Ovary (tissue), 3 donors: ENCODE measurements around the gene PRELID1.

ENCODE experiments used
- EP300 ChIP-seq: sonication (generic); formaldehyde crosslinking; IDR thresholded peaks from one replicate; pipeline ENCODE4 v1.6.1; 2017; ENCODE audit warnings: antibody characterized with exemption
- POLR2A ChIP-seq: fragments of 450-650 bp; IDR thresholded peaks from one replicate; pipeline ENCODE4 v1.6.1; 2017; ENCODE audit warnings: antibody characterized with exemption, mild to moderate bottlenecking, moderate library complexity
- TF ChIP-seq, protein P1 (sequence below), 3 donors: fragments of 450-650 bp in 2 of 3; fragments of 200-600 bp in 1 of 3; IDR thresholded peaks; one replicate each; pipeline versions ENCODE4 v1.5.1 to v1.8.0; 2016 to 2022; ENCODE audit warnings: antibody characterized with exemption in 3 of 3, mild to moderate bottlenecking in 1 of 3
- donor health status: DM: no; HTN: no; CAD: no.

- TF ChIP-seq, protein P1, sequence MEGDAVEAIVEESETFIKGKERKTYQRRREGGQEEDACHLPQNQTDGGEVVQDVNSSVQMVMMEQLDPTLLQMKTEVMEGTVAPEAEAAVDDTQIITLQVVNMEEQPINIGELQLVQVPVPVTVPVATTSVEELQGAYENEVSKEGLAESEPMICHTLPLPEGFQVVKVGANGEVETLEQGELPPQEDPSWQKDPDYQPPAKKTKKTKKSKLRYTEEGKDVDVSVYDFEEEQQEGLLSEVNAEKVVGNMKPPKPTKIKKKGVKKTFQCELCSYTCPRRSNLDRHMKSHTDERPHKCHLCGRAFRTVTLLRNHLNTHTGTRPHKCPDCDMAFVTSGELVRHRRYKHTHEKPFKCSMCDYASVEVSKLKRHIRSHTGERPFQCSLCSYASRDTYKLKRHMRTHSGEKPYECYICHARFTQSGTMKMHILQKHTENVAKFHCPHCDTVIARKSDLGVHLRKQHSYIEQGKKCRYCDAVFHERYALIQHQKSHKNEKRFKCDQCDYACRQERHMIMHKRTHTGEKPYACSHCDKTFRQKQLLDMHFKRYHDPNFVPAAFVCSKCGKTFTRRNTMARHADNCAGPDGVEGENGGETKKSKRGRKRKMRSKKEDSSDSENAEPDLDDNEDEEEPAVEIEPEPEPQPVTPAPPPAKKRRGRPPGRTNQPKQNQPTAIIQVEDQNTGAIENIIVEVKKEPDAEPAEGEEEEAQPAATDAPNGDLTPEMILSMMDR (IDR thresholded peaks at IDR 0.05), result no peak
- TF ChIP-seq POLR2A (no peak), EP300 (no peak)
These were observed 12.6 kb upstream of the PRELID1 start for GRCh38 chr5:177290816-177291596.
